ENCODE data around the gene PLXDC2.

PLXDC2 gene

GRCh38 chr10:20156511-20156910 is 340.3 kb downstream of the PLXDC2 start:
- H3K27me3 ChIP-seq (ENCODE audit: control insufficient read depth, low read length) = no peaks in the 10 kb centered on the region
- no peak overlapping the region for H3K4me2 ChIP-seq (ENCODE audit: low read length)
- H3K4me1 ChIP-seq (ENCODE audit: control insufficient read depth, low read length) = no peaks in the 10 kb centered on the region
- no peak overlapping the region for H3K4me3 ChIP-seq (ENCODE audit: low read length)
- no peaks in the 10 kb centered on the region for H4K20me1 ChIP-seq (ENCODE audit: control insufficient read depth, insufficient read depth, low read depth, low read length)
- TF ChIP-seq EZH2phosphoT487 (IDR thresholded peaks at IDR 0.05; ENCODE audit: borderline replicate concordance, low read length) = no peak
- no peak for TF ChIP-seq CTCF (IDR thresholded peaks at IDR 0.05; ENCODE audit: low read depth, low read length, poor library complexity, severe bottlenecking)
- H3F3A ChIP-seq (ENCODE audit: control insufficient read depth, insufficient read depth) = no peaks in the 10 kb centered on the region
- H3K27ac ChIP-seq (ENCODE audit: low read depth, low read length) = no peak overlapping the region
- H3K9me3 ChIP-seq (ENCODE audit: control insufficient read depth, insufficient read depth, low read length) = no peaks in the 10 kb centered on the region
- no peaks in the 10 kb centered on the region for H3K79me2 ChIP-seq (ENCODE audit: control insufficient read depth, low read length)
- no peaks in the 10 kb centered on the region for H3K36me3 ChIP-seq (ENCODE audit: control insufficient read depth, low read length)
- no peaks in the 10 kb centered on the region for H3K9me2 ChIP-seq (replicated peaks; ENCODE audit: control insufficient read depth, low read length)

- Histone ChIP-seq H3F3A (ENCODE audit: control insufficient read depth, insufficient read depth) (no peaks in the 10 kb centered on the region), H3K36me3 (ENCODE audit: control insufficient read depth, low read length) (no peaks in the 10 kb centered on the region), H3K4me1 (ENCODE audit: control insufficient read depth, low read length) (no peaks in the 10 kb centered on the region), H3K4me3 (ENCODE audit: low read length) (no peak overlapping the region), H3K9me2 (replicated peaks; ENCODE audit: control insufficient read depth, low read length) (no peaks in the 10 kb centered on the region), H3K79me2 (ENCODE audit: control insufficient read depth, low read length) (no peaks in the 10 kb centered on the region), H3K4me2 (ENCODE audit: low read length) (no peak overlapping the region), H3K27ac (ENCODE audit: low read depth, low read length) (no peak overlapping the region), H3K9me3 (ENCODE audit: control insufficient read depth, insufficient read depth, low read length) (no peaks in the 10 kb centered on the region), H3K27me3 (ENCODE audit: control insufficient read depth, low read length) (no peaks in the 10 kb centered on the region), H4K20me1 (ENCODE audit: control insufficient read depth, insufficient read depth, low read depth, low read length) (no peaks in the 10 kb centered on the region)
- no peak for TF ChIP-seq CTCF (IDR thresholded peaks at IDR 0.05; ENCODE audit: low read depth, low read length, poor library complexity, severe bottlenecking)
- TF ChIP-seq EZH2phosphoT487 (IDR thresholded peaks at IDR 0.05; ENCODE audit: borderline replicate concordance, low read length) = no peak
Measured at GRCh38 chr10:20157314-20157713, 341.1 kb downstream of the PLXDC2 start.

GRCh38 chr10:20158086-20158485 is 341.9 kb downstream of the PLXDC2 start:
- no peak overlapping the region for H3K4me2 ChIP-seq (ENCODE audit: low read length)
- H3F3A ChIP-seq (ENCODE audit: control insufficient read depth, insufficient read depth) = no peaks in the 10 kb centered on the region
- H3K79me2 ChIP-seq (ENCODE audit: control insufficient read depth, low read length) = no peaks in the 10 kb centered on the region
- H3K27me3 ChIP-seq (ENCODE audit: control insufficient read depth, low read length) = no peaks in the 10 kb centered on the region
- no peaks in the 10 kb centered on the region for H3K36me3 ChIP-seq (ENCODE audit: control insufficient read depth, low read length)
- no peaks in the 10 kb centered on the region for H3K9me3 ChIP-seq (ENCODE audit: control insufficient read depth, insufficient read depth, low read length)
- no peak overlapping the region for H3K4me3 ChIP-seq (ENCODE audit: low read length)
- TF ChIP-seq CTCF (IDR thresholded peaks at IDR 0.05; ENCODE audit: low read depth, low read length, poor library complexity, severe bottlenecking) = no peak
- no peak for TF ChIP-seq EZH2phosphoT487 (IDR thresholded peaks at IDR 0.05; ENCODE audit: borderline replicate concordance, low read length)
- no peaks in the 10 kb centered on the region for H3K9me2 ChIP-seq (replicated peaks; ENCODE audit: control insufficient read depth, low read length)
- no peaks in the 10 kb centered on the region for H3K4me1 ChIP-seq (ENCODE audit: control insufficient read depth, low read length)
- no peak overlapping the region for H3K27ac ChIP-seq (ENCODE audit: low read depth, low read length)
- no peaks in the 10 kb centered on the region for H4K20me1 ChIP-seq (ENCODE audit: control insufficient read depth, insufficient read depth, low read depth, low read length)

GRCh38 chr10:20162123-20162522 is 345.9 kb downstream of the PLXDC2 start:
- Histone ChIP-seq H3K9me2 (replicated peaks; ENCODE audit: control insufficient read depth, low read length) (no peaks in the 10 kb centered on the region), H3K27me3 (ENCODE audit: control insufficient read depth, low read length) (no peaks in the 10 kb centered on the region), H3K9me3 (ENCODE audit: control insufficient read depth, insufficient read depth, low read length) (no peaks in the 10 kb centered on the region), H3K4me3 (ENCODE audit: low read length) (no peak overlapping the region), H3K4me1 (ENCODE audit: control insufficient read depth, low read length) (no peaks in the 10 kb centered on the region), H3K27ac (ENCODE audit: low read depth, low read length) (no peak overlapping the region), H4K20me1 (ENCODE audit: control insufficient read depth, insufficient read depth, low read depth, low read length) (no peaks in the 10 kb centered on the region), H3K79me2 (ENCODE audit: control insufficient read depth, low read length) (no peaks in the 10 kb centered on the region), H3K36me3 (ENCODE audit: control insufficient read depth, low read length) (no peaks in the 10 kb centered on the region), H3F3A (ENCODE audit: control insufficient read depth, insufficient read depth) (no peaks in the 10 kb centered on the region), H3K4me2 (ENCODE audit: low read length) (no peak overlapping the region)
- TF ChIP-seq CTCF (IDR thresholded peaks at IDR 0.05; ENCODE audit: low read depth, low read length, poor library complexity, severe bottlenecking) = no peak
- TF ChIP-seq EZH2phosphoT487 (IDR thresholded peaks at IDR 0.05; ENCODE audit: borderline replicate concordance, low read length) = no peak
